Measurements from ENCODE around the gene SH3YL1. TPM values are rescaled to one million over a fixed set of nuclear protein-coding genes. Genes with fewer than 3 reads are reported as not detected.

The SH3YL1 gene
- total and polyA plus RNA-seq, 9 donors: 28.8 to 45.2 (median 32.7) TPM

DNA sequence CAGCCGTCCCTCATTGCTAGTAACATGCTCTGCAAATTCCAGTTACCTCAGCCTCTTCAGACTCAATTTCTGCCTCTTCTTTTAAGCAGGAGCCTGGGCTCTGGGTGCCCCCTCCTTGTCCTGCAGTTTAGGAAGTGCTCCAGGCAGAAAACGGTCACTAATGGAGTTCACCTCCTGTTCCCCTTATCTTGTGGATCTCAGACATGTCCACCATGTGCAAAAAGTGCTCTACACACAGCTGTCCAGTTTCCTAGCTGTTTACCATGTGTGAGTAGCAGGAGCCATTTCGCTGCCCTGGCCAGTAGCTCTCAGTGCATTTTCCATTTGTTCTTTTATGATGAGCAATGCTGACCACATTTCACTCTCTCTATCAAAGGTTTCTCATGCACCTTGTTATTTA is 4.9 kb downstream of the SH3YL1 start:
- whole genome bisulfite sequencing (ENCODE audit: insufficient coverage): 86% methylated on average over 2 of the region's 3 CpGs
- H3K4me3 ChIP-seq (ENCODE audit: low read length): no peak overlapping the region
- H3K27me3 ChIP-seq (ENCODE audit: control insufficient read depth, insufficient read depth, low read length): no peaks in the 10 kb centered on the region
- peaks cover 9% of the 10 kb centered on the region for H3K4me1 ChIP-seq (ENCODE audit: control insufficient read depth, insufficient read depth, low read length)
- peaks cover 12% of the 10 kb centered on the region for H3K9me3 ChIP-seq (replicated peaks; ENCODE audit: control insufficient read depth, low read depth, low read length)
- no peak overlapping the region for H3K27ac ChIP-seq (ENCODE audit: low read length)
- peaks cover 12% of the 10 kb centered on the region for H3K36me3 ChIP-seq (ENCODE audit: control insufficient read depth, insufficient read depth, low read length)
- DNase-seq: no peak

DNA sequence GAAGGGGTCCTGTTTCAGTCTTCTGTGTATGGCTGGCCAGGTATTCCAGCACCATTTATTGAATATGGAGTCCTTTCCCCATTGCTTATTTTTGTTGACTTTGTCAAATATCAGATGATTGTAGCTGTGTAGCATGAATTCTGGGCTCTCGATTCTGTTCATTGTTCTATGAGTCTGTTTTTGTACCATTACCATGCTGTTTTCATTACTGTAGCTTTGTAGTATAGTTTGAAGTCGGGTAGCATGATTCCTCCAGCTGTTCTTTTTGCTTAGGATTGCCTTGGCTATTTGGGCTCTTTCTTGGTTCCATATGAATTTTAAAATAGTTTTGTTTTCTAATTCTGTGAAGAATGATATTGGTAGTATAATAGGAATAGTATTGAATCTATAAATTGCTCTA is 6.0 kb downstream of the SH3YL1 start:
- WGBS (ENCODE audit: insufficient coverage): no CpG with 5 or more reads among the region's 2 CpGs
- no peak for DNase-seq
- H3K36me3 ChIP-seq (ENCODE audit: control insufficient read depth, insufficient read depth, low read length): peaks cover 12% of the 10 kb centered on the region
- H3K4me1 ChIP-seq (ENCODE audit: control insufficient read depth, insufficient read depth, low read length): no peaks in the 10 kb centered on the region
- no peaks in the 10 kb centered on the region for H3K27me3 ChIP-seq (ENCODE audit: control insufficient read depth, insufficient read depth, low read length)
- no peak overlapping the region for H3K4me3 ChIP-seq (ENCODE audit: low read length)
- peaks cover 12% of the 10 kb centered on the region for H3K9me3 ChIP-seq (replicated peaks; ENCODE audit: control insufficient read depth, low read depth, low read length)
- no peak overlapping the region for H3K27ac ChIP-seq (ENCODE audit: low read length)

GRCh38 chr2:257429-257828 is 6.4 kb downstream of the SH3YL1 start:
- Histone ChIP-seq H3K27ac (ENCODE audit: low read length) (no peak overlapping the region), H3K4me3 (ENCODE audit: low read length) (no peak overlapping the region), H3K36me3 (ENCODE audit: control insufficient read depth, insufficient read depth, low read length) (peaks cover 12% of the 10 kb centered on the region), H3K9me3 (replicated peaks; ENCODE audit: control insufficient read depth, low read depth, low read length) (peaks cover 12% of the 10 kb centered on the region), H3K27me3 (ENCODE audit: control insufficient read depth, insufficient read depth, low read length) (no peaks in the 10 kb centered on the region), H3K4me1 (ENCODE audit: control insufficient read depth, insufficient read depth, low read length) (no peaks in the 10 kb centered on the region)
- no peak for DNase-seq
- no CpG with 5 or more reads among the region's 3 CpGs for WGBS (ENCODE audit: insufficient coverage)

- Histone ChIP-seq H3K9me3 (replicated peaks; ENCODE audit: control insufficient read depth, low read depth, low read length) (peaks cover 12% of the 10 kb centered on the region), H3K36me3 (ENCODE audit: control insufficient read depth, insufficient read depth, low read length) (peaks cover 15% of the 10 kb centered on the region), H3K4me1 (ENCODE audit: control insufficient read depth, insufficient read depth, low read length) (no peaks in the 10 kb centered on the region), H3K4me3 (ENCODE audit: low read length) (no peak overlapping the region), H3K27ac (ENCODE audit: low read length) (no peak overlapping the region), H3K27me3 (ENCODE audit: control insufficient read depth, insufficient read depth, low read length) (no peaks in the 10 kb centered on the region)
- DNase-seq: no peak
- WGBS (ENCODE audit: insufficient coverage): 83% methylated on average over 1 of the region's 3 CpGs
Observed at GRCh38 chr2:256094-256493, 7.7 kb downstream of the SH3YL1 start.

DNA sequence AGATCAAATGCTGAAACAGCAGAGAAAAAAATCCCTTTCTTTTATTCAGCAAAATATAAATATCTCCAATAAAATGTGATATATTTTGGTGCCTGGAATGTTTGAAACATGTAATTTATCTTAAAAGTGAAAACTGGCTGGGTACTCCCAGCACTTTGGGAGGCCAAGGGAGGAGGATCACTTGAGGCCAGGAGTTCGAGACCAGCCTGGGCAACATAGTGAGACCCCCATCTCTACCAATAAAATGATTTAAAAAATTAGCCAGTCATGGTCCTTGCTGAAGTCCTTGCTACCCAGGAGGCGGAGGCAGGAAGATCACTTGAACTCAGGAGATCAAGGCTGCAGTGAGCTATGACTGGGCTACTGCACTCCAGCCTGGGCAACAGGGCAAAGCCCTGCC is 8.6 kb downstream of the SH3YL1 start:
- Histone ChIP-seq H3K27ac (ENCODE audit: low read length) (no peak overlapping the region), H3K36me3 (ENCODE audit: control insufficient read depth, insufficient read depth, low read length) (peaks cover 12% of the 10 kb centered on the region), H3K27me3 (ENCODE audit: control insufficient read depth, insufficient read depth, low read length) (no peaks in the 10 kb centered on the region), H3K4me1 (ENCODE audit: control insufficient read depth, insufficient read depth, low read length) (no peaks in the 10 kb centered on the region), H3K4me3 (ENCODE audit: low read length) (no peak overlapping the region), H3K9me3 (replicated peaks; ENCODE audit: control insufficient read depth, low read depth, low read length) (peaks cover 12% of the 10 kb centered on the region)
- no peak for DNase-seq
- 100% methylated on average over 1 of the region's 2 CpGs for WGBS (ENCODE audit: insufficient coverage)

GRCh38 chr2:254241-254640 is 9.6 kb downstream of the SH3YL1 start:
- Histone ChIP-seq H3K4me1 (ENCODE audit: control insufficient read depth, insufficient read depth, low read length) (no peaks in the 10 kb centered on the region), H3K27ac (ENCODE audit: low read length) (no peak overlapping the region), H3K36me3 (ENCODE audit: control insufficient read depth, insufficient read depth, low read length) (peaks cover 15% of the 10 kb centered on the region), H3K9me3 (replicated peaks; ENCODE audit: control insufficient read depth, low read depth, low read length) (peaks cover 12% of the 10 kb centered on the region), H3K4me3 (ENCODE audit: low read length) (no peak overlapping the region), H3K27me3 (ENCODE audit: control insufficient read depth, insufficient read depth, low read length) (no peaks in the 10 kb centered on the region)
- no peak for DNase-seq
- WGBS (ENCODE audit: insufficient coverage): 73% methylated on average over 3 of the region's 7 CpGs

DNA sequence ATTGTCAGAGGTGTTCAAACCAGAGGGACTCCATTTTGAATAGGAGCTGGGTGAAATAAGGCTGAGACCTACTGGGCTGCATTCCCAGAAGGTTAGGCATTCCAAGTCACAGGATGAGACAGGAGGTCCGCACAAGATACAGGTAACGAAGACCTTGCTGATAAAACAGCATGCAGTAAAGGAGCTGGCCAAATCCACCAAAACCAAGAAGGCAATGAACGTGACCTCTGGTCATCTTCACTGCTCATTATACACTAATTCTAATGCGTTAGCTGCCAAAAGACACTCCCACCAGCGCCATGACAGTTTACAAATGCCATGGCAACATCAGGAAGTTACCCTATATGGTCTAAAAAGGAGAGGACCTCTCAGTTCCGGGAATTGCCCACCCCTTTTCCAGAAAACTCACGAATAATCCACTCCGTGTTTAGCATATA is 10.6 kb downstream of the SH3YL1 start:
- DNase-seq: no peak
- no peaks in the 10 kb centered on the region for H3K27me3 ChIP-seq (ENCODE audit: control insufficient read depth, insufficient read depth, low read length)
- H3K4me3 ChIP-seq (ENCODE audit: low read length): no peak overlapping the region
- H3K36me3 ChIP-seq (ENCODE audit: control insufficient read depth, insufficient read depth, low read length): peaks cover 13% of the 10 kb centered on the region
- peaks cover 6% of the 10 kb centered on the region for H3K9me3 ChIP-seq (replicated peaks; ENCODE audit: control insufficient read depth, low read depth, low read length)
- H3K4me1 ChIP-seq (ENCODE audit: control insufficient read depth, insufficient read depth, low read length): no peaks in the 10 kb centered on the region
- WGBS (ENCODE audit: insufficient coverage): 90% methylated on average over 3 of the region's 8 CpGs
- no peak overlapping the region for H3K27ac ChIP-seq (ENCODE audit: low read length)

DNA sequence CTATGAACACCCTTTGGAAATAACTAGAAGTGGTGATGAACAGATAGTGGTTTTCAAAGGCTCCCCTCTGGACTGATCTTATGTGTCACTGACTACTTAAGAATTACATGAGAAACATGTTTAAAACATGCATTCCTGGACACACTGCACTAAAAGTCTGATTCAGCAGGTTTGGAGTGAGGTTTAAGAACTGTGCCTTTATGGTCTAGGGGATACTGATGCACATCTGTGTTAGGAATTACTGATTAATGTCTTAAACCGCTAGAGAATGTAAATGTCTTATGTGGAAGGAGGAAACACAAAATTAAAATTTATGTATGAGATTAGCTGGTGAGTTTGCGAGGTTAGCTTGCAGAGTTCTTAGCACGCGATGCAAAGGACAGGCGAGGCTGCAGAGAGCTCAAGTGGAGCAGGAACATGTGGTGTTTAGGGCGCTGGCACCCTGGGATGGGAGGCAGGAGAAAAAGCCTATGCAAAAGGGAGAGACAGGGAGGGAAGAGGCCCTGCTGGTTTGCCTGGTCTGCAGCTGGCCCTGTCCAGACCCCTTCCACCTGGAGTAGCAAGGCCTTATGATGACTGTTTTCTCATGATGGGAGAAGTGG is 11.7 kb downstream of the SH3YL1 start:
- Histone ChIP-seq H3K9me3 (replicated peaks; ENCODE audit: control insufficient read depth, low read depth, low read length) (no peaks in the 10 kb centered on the region), H3K27me3 (ENCODE audit: control insufficient read depth, insufficient read depth, low read length) (no peaks in the 10 kb centered on the region), H3K4me1 (ENCODE audit: control insufficient read depth, insufficient read depth, low read length) (no peaks in the 10 kb centered on the region), H3K4me3 (ENCODE audit: low read length) (no peak overlapping the region), H3K36me3 (ENCODE audit: control insufficient read depth, insufficient read depth, low read length) (peaks cover 17% of the 10 kb centered on the region), H3K27ac (ENCODE audit: low read length) (no peak overlapping the region)
- no peak for DNase-seq
- 28% methylated on average over 6 of the region's 6 CpGs for WGBS (ENCODE audit: insufficient coverage)

DNA sequence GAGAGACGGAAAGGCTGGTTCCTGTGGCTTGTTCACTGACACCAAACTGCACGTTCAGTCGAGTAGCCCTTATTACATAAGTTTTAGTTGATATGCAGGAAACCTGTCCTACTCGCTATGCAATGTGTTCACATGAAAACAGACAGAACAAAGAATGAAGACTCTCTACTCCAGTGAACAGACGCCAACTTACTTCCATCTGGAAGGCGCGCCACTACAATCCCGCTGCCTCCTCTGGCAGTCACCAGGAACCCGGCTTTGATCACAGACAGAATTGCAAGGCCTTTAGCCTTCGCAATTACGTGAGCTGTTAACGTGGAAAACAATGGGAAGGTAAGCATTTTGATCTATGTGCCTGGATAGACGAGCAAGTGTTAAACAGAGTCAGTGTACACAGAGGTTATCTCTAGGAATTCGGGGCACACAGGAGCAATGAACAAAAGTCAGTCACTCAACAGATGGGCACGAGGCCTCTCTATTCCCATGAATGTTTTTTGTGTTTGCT is 14.2 kb downstream of the SH3YL1 start:
- no peaks in the 10 kb centered on the region for H3K27me3 ChIP-seq (ENCODE audit: control insufficient read depth, insufficient read depth, low read length)
- H3K9me3 ChIP-seq (replicated peaks; ENCODE audit: control insufficient read depth, low read depth, low read length): no peaks in the 10 kb centered on the region
- no peak overlapping the region for H3K27ac ChIP-seq (ENCODE audit: low read length)
- 93% methylated on average over 5 of the region's 15 CpGs for WGBS (ENCODE audit: insufficient coverage)
- no peak overlapping the region for H3K4me3 ChIP-seq (ENCODE audit: low read length)
- peaks cover 28% of the 10 kb centered on the region for H3K36me3 ChIP-seq (ENCODE audit: control insufficient read depth, insufficient read depth, low read length)
- no peak for DNase-seq
- no peaks in the 10 kb centered on the region for H3K4me1 ChIP-seq (ENCODE audit: control insufficient read depth, insufficient read depth, low read length)

DNA sequence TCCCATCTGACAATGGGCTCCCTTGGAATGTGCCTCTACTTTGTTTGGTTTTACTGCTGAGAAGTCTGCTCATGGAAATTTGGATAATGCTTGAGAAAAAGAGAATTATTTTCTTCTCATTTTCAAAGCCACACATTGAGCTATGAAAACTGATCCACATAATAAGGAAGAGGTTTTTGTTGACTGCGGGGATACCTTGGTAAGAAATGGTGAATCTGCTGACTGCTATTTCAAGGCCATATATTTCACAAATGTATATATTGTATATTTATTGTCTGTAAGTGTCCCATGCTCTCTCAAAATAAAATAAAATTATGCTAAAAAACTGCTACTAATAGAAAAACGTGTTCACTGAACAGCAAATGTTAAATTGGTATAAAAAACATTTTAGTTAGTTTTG is 15.1 kb downstream of the SH3YL1 start:
- Histone ChIP-seq H3K4me3 (ENCODE audit: low read length) (no peak overlapping the region), H3K4me1 (ENCODE audit: control insufficient read depth, insufficient read depth, low read length) (no peaks in the 10 kb centered on the region), H3K27ac (ENCODE audit: low read length) (no peak overlapping the region), H3K9me3 (replicated peaks; ENCODE audit: control insufficient read depth, low read depth, low read length) (no peaks in the 10 kb centered on the region), H3K27me3 (ENCODE audit: control insufficient read depth, insufficient read depth, low read length) (no peaks in the 10 kb centered on the region), H3K36me3 (ENCODE audit: control insufficient read depth, insufficient read depth, low read length) (peaks cover 33% of the 10 kb centered on the region)
- DNase-seq: no peak
- no CpG with 5 or more reads among the region's 2 CpGs for WGBS (ENCODE audit: insufficient coverage)
